Inferior parietal cortex (tissue), 1 donor: Measurements from ENCODE around the gene C17orf78.
"Not testable (repeated sequence)": the region's sequence is repeated elsewhere in the genome, so short reads cannot be mapped to it uniquely, and the experiment has no call there.

Source experiments
- DNase-seq: peaks from one replicate; pipeline ENCODE4 v3.0.0-alpha.2; 2016; ENCODE audit errors: extremely low spot score

The C17orf78 gene

DNA sequence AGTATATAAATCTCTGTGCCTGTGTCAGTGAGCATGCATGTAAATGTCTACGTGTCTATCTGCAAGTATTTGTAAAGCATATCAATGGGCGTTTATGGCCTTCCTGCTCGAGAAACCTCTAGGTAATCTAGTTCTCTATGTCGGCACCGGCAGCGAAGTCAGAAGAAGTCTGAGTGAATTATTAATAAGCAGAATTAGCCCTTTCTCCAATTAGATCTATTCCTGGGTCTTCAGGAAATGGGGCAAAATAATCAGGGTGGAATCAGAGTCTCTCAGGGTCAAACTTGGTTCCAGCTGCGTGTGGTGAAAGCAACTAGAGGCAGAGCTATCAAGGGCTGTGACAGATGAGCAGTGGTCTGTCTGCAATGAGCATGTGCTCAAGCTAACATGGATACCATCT is at the start of gene C17orf78:
Gene C17orf78 (plus strand): TSS at position 280 of the 400 bp plus-strand sequence. CDS start 108 bp downstream, at position 388.
- DNase-seq, result no peak

- DNase-seq, result no peak
These were observed 48.3 kb upstream of the C17orf78 start for GRCh38 chr17:37327341-37328090.

GRCh38 chr17:37338847-37339246 is 36.9 kb upstream of the C17orf78 start:
- no peak for DNase-seq

- DNase-seq, result no peak
These were observed 36.5 kb upstream of the C17orf78 start for GRCh38 chr17:37339321-37339720.

GRCh38 chr17:37340804-37341203 is 35.0 kb upstream of the C17orf78 start:
- DNase-seq, result no peak

DNA sequence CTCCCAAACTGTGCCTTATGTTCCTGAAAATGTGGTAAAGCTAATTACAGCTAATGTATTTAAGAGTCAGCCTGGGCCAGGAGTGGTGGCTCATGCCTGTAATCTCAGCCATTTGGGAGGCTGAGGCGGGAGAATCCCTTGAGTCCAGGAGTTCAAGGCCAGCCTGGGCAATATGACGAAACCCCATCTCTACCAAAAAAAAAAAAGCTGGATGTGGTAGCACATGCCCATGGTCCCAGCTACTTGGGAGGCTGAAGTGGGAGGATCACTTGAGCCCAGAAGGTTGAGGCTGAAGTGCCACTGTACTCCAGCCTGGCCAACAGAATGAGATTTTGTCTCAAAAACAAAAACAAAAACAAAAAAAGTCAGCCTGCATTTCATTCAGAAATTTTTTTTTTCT is 33.2 kb upstream of the C17orf78 start:
- DNase-seq, result no peak

DNA sequence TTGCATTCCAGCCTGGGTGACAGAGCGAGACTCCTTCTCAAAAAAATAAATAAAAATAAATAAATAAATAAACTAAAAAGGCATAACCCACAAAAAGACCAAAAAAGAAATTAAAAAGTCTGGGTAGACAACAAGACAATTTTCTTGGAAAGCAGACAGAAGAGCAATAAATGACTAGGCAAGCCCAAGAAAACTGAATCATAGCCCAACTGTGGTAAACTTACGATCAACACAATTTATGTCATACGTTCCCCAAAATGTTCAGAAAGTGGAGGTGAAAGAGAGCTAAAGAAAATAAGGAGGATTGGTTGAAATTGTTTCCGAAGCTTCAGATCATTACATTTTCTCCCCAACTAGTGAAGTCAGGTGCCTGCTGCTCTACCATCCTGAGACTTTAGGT is 31.3 kb upstream of the C17orf78 start:
- no peak for DNase-seq

- DNase-seq, result not testable (repeated sequence)
These were observed 28.9 kb upstream of the C17orf78 start for GRCh38 chr17:37346863-37347402.

DNA sequence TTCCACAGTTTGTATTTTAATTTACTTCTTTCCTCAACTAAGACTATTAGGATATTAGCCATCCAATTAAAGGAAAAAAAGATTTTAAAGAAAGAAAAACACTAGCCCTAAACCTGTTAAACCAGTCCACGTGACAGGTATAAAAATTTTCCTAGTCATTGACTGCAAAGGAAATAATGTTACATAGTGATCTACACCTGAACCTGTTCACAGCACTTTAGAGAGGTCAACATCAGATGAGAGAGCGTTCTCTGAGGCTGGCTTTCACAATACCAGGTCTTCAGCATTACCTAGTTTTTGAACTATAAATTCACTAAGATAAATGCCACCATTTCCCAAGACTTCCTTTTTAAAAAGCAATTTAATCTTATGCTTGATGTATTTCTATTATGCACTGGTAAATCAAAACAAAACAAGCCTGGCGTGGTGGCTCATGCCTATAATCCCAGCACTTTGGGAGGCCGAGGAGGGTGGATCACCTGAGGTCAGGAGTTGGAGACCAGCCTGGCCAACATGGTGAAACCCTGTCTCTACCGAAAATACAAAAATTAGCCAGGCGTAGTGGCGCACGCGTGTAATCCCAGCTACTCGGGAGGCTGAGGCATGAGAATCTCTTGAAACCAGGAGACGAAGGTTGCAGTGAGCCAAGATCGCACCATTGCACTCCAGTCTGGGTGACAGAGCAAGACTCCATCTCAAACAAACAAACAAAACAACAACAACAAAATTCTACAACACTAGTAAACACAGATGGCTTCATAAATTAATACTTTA is 18.8 kb upstream of the C17orf78 start:
- DNase-seq, result not testable (repeated sequence)

DNA sequence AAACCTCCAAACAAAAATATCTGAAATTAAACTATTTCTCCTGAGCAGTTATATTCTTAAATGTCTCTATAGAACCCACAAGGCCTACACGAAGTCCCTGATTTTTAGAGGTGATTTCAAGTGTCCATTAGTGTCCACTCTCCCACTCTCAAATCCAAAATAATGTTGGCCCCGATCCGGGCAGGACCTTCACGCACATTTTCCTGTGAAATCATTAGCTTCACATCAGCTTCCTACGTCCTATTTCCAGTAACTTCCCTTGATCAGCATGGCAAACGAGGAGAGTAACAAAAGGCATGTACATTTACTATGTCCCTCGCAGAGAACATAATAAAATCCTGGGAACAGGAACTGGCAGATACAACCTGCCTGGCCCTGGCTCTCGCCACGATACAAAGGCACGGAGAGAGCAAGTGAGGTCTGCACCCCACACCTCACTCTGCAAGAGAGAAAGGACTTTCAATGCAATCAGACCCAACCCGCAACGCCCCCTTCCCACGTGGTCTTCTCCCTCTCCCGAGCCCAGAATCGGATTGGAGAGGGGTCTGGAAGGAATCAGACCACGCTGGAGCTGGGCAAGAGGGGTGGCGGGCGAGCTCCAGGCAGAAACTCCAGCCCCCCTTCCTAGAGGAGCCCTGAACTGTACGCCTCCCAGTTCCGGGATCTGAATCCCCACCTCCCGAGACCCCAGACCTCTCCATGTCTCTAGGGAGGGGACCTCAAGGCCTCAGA is 17.5 kb upstream of the C17orf78 start:
- peak; percentile 45 for DNase-seq

- peak; percentile 86 for DNase-seq
These were observed 16.7 kb upstream of the C17orf78 start for GRCh38 chr17:37358830-37359681.

GRCh38 chr17:37359682-37360188 is 16.1 kb upstream of the C17orf78 start:
- no peak for DNase-seq

GRCh38 chr17:37360632-37361031 is 15.2 kb upstream of the C17orf78 start:
- DNase-seq, result no peak

- no peak for DNase-seq
These were observed 14.2 kb upstream of the C17orf78 start for GRCh38 chr17:37361543-37361942.

GRCh38 chr17:37365589-37365988 is 10.2 kb upstream of the C17orf78 start:
- DNase-seq, result no peak

- no peak for DNase-seq
These were observed 7.2 kb upstream of the C17orf78 start for GRCh38 chr17:37368577-37368976.

- DNase-seq, result peak; percentile 83
These were observed 2.1 kb upstream of the C17orf78 start for GRCh38 chr17:37373530-37374159.

DNA sequence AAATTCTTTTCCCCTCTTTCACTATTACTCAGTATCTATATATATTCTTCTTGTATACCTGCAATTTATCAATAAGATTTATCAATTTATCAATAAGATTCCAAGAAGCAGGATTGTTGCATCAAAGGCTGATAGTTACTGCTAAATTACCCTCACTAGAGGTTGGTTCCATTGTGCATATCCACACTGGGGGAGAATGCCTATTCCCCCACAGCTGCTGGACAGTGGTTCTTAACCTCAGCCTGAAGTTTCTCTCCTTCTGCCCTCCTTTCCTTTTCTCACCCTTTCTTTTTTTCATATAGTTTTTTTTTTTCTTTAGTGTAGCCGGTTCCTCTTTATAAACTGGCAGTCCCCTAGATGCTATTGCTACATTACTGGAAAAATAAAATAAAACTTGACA is 6.3 kb downstream of the C17orf78 start:
- DNase-seq, result no peak

- DNase-seq, result no peak
These were observed 8.9 kb downstream of the C17orf78 start for GRCh38 chr17:37384560-37385149.

GRCh38 chr17:37385474-37385990 is 9.7 kb downstream of the C17orf78 start:
- DNase-seq, result no peak
